Measurements from ENCODE around the gene FNTB.

The FNTB gene

GRCh38 chr14:64998455-64998931 lies 11.8 kb downstream of the FNTB start:
- no peaks in the 10 kb centered on the region for H3K36me3 ChIP-seq (ENCODE audit: control insufficient read depth in 1 of 2, insufficient read depth in 2 of 2, low read length in 2 of 2)
- no peak overlapping the region for H4K12ac ChIP-seq (ENCODE audit: low read depth, low read length)
- no peak overlapping the region for H3K23ac ChIP-seq (ENCODE audit: low read length)
- H2AFZ ChIP-seq (ENCODE audit: insufficient read depth, low read length, poor library complexity) = no peak overlapping the region
- no peak overlapping the region for H4K8ac ChIP-seq (ENCODE audit: low read depth, low read length)
- no peak overlapping the region for H3K27ac ChIP-seq (ENCODE audit: low read depth, low read length)
- DNase-seq = peak; percentile 2 to 80
- peaks cover 0 to 2% of the 10 kb centered on the region in 2 experiments for H3K4me1 ChIP-seq (ENCODE audit: control insufficient read depth in 1 of 2, insufficient read depth in 2 of 2, low read length in 2 of 2)
- no peak overlapping the region for H2BK120ac ChIP-seq (ENCODE audit: insufficient read depth, low read length, poor library complexity)
- H3K18ac ChIP-seq (ENCODE audit: low read length) = no peak overlapping the region
- no peaks in the 10 kb centered on the region for H3K79me2 ChIP-seq (ENCODE audit: control insufficient read depth, insufficient read depth, low read length, poor library complexity)
- H4K91ac ChIP-seq (ENCODE audit: low read depth, low read length) = no peak overlapping the region
- no peaks in the 10 kb centered on the region for H3K27me3 ChIP-seq (ENCODE audit: insufficient read depth, low read length)
- H2BK5ac ChIP-seq (ENCODE audit: low read depth, low read length, poor library complexity) = no peak overlapping the region
- no peak overlapping the region for H2BK12ac ChIP-seq (ENCODE audit: low read length)
- no peak overlapping the region for H3K4ac ChIP-seq (ENCODE audit: low read depth, low read length)
- H3K4me2 ChIP-seq (ENCODE audit: low read length) = no peak overlapping the region
- H2AK5ac ChIP-seq (ENCODE audit: low read length) = no peak overlapping the region
- H3K4me3 ChIP-seq (ENCODE audit: low read depth, low read length) = no peak overlapping the region
- no peak overlapping the region for H3K14ac ChIP-seq (ENCODE audit: low read length)
- H3K79me1 ChIP-seq (ENCODE audit: low read length) = no peaks in the 10 kb centered on the region
- no peaks in the 10 kb centered on the region for H3K9me3 ChIP-seq (ENCODE audit: insufficient read depth, low read depth, low read length)
- no peak overlapping the region for H3K9ac ChIP-seq (ENCODE audit: low read length)

DNA sequence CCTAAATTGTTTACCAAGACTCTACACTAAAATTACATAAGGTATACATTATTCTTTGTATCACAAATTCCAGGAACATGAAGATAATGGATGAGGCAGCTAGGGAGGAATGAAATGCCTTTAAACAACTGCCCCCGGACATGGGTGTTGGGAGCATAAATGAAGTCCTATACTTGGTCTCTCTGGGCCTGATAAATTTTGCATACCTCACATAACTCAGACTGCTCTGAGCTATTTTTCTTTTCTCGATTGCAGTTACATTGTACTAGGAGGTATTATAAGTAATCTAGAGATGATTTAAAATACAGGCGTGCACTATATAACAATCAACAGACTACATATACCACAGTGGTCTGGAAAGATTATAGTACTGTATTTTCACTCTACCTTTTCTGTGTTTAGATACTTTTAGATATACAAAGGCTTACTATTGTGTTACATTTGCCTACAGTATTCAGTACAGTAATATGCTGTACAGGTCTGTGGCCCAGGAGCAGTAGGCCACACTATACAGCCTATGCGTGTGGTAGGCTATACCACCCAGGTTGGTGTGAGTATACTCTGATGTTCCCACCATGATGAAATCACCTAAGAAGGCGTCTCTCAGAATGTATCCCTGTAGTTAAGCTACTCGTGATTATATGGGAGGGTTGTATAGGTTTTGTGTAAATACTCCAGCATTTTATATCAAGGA lies 14.3 kb downstream of the FNTB start:
- no peak overlapping the region for H3K14ac ChIP-seq (ENCODE audit: low read length)
- H2BK5ac ChIP-seq (ENCODE audit: low read depth, low read length, poor library complexity) = no peak overlapping the region
- no peak overlapping the region for H2AK5ac ChIP-seq (ENCODE audit: low read length)
- no peak overlapping the region for H3K23ac ChIP-seq (ENCODE audit: low read length)
- no peaks in the 10 kb centered on the region for H3K36me3 ChIP-seq (ENCODE audit: control insufficient read depth in 1 of 2, insufficient read depth in 2 of 2, low read length in 2 of 2)
- no peak overlapping the region for H3K27ac ChIP-seq (ENCODE audit: low read depth, low read length)
- H3K18ac ChIP-seq (ENCODE audit: low read length) = no peak overlapping the region
- H4K91ac ChIP-seq (ENCODE audit: low read depth, low read length) = no peak overlapping the region
- no peak overlapping the region for H3K4me2 ChIP-seq (ENCODE audit: low read length)
- no peaks in the 10 kb centered on the region for H3K79me1 ChIP-seq (ENCODE audit: low read length)
- DNase-seq = peak; percentile 88 to 94
- no peak overlapping the region for H2AFZ ChIP-seq (ENCODE audit: insufficient read depth, low read length, poor library complexity)
- H2BK12ac ChIP-seq (ENCODE audit: low read length) = no peak overlapping the region
- H4K12ac ChIP-seq (ENCODE audit: low read depth, low read length) = no peak overlapping the region
- H3K4me3 ChIP-seq (ENCODE audit: low read depth, low read length) = no peak overlapping the region
- H3K4ac ChIP-seq (ENCODE audit: low read depth, low read length) = no peak overlapping the region
- no peak overlapping the region for H3K9ac ChIP-seq (ENCODE audit: low read length)
- no peaks in the 10 kb centered on the region for H3K27me3 ChIP-seq (ENCODE audit: insufficient read depth, low read length)
- peaks cover 0 to 2% of the 10 kb centered on the region in 2 experiments for H3K4me1 ChIP-seq (ENCODE audit: control insufficient read depth in 1 of 2, insufficient read depth in 2 of 2, low read length in 2 of 2)
- H4K8ac ChIP-seq (ENCODE audit: low read depth, low read length) = no peak overlapping the region
- H3K79me2 ChIP-seq (ENCODE audit: control insufficient read depth, insufficient read depth, low read length, poor library complexity) = no peaks in the 10 kb centered on the region
- no peak overlapping the region for H2BK120ac ChIP-seq (ENCODE audit: insufficient read depth, low read length, poor library complexity)
- whole genome bisulfite sequencing (ENCODE audit: extremely low coverage, insufficient coverage, insufficient read length) = no CpG with 5 or more reads among the region's 6 CpGs
- no peaks in the 10 kb centered on the region for H3K9me3 ChIP-seq (ENCODE audit: insufficient read depth, low read depth, low read length)

- H2BK120ac ChIP-seq (ENCODE audit: insufficient read depth, low read length, poor library complexity) = no peak overlapping the region
- no peak overlapping the region for H3K27ac ChIP-seq (ENCODE audit: low read depth, low read length)
- H2BK5ac ChIP-seq (ENCODE audit: low read depth, low read length, poor library complexity) = no peak overlapping the region
Observed at GRCh38 chr14:65001723-65002122, 15.0 kb downstream of the FNTB start.

GRCh38 chr14:65002586-65003210 lies 16.0 kb downstream of the FNTB start:
- H3K9me3 ChIP-seq (ENCODE audit: insufficient read depth, low read depth, low read length) = no peaks in the 10 kb centered on the region
- H3K79me2 ChIP-seq (ENCODE audit: control insufficient read depth, insufficient read depth, low read length, poor library complexity) = no peaks in the 10 kb centered on the region
- no peak overlapping the region for H2BK120ac ChIP-seq (ENCODE audit: insufficient read depth, low read length, poor library complexity)
- H3K14ac ChIP-seq (ENCODE audit: low read length) = no peak overlapping the region
- no peak overlapping the region for H3K4ac ChIP-seq (ENCODE audit: low read depth, low read length)
- no peaks in the 10 kb centered on the region for H3K36me3 ChIP-seq (ENCODE audit: control insufficient read depth in 1 of 2, insufficient read depth in 2 of 2, low read length in 2 of 2)
- no peak overlapping the region for H2AFZ ChIP-seq (ENCODE audit: insufficient read depth, low read length, poor library complexity)
- peaks cover 0 to 2% of the 10 kb centered on the region in 2 experiments for H3K4me1 ChIP-seq (ENCODE audit: control insufficient read depth in 1 of 2, insufficient read depth in 2 of 2, low read length in 2 of 2)
- WGBS (ENCODE audit: extremely low coverage, insufficient coverage, insufficient read length) = 100% methylated on average over 1 of the region's 6 CpGs
- H3K4me3 ChIP-seq (ENCODE audit: low read depth, low read length) = no peak overlapping the region
- no peaks in the 10 kb centered on the region for H3K79me1 ChIP-seq (ENCODE audit: low read length)
- no peak overlapping the region for H2BK12ac ChIP-seq (ENCODE audit: low read length)
- no peak overlapping the region for H4K8ac ChIP-seq (ENCODE audit: low read depth, low read length)
- no peak overlapping the region for H3K27ac ChIP-seq (ENCODE audit: low read depth, low read length)
- H4K12ac ChIP-seq (ENCODE audit: low read depth, low read length) = no peak overlapping the region
- H3K18ac ChIP-seq (ENCODE audit: low read length) = no peak overlapping the region
- no peak overlapping the region for H3K9ac ChIP-seq (ENCODE audit: low read length)
- H3K4me2 ChIP-seq (ENCODE audit: low read length) = no peak overlapping the region
- H3K27me3 ChIP-seq (ENCODE audit: insufficient read depth, low read length) = no peaks in the 10 kb centered on the region
- DNase-seq = peak in 1 of 2 donors; percentile 6
- no peak overlapping the region for H4K91ac ChIP-seq (ENCODE audit: low read depth, low read length)
- H2BK5ac ChIP-seq (ENCODE audit: low read depth, low read length, poor library complexity) = no peak overlapping the region
- no peak overlapping the region for H2AK5ac ChIP-seq (ENCODE audit: low read length)
- H3K23ac ChIP-seq (ENCODE audit: low read length) = no peak overlapping the region

More at GRCh38 chr14:65001723-65002122, 15.0 kb downstream of the FNTB start:
- no peaks in the 10 kb centered on the region for H3K79me2 ChIP-seq (ENCODE audit: control insufficient read depth, insufficient read depth, low read length, poor library complexity)
- no peak overlapping the region for H3K18ac ChIP-seq (ENCODE audit: low read length)
- no peak overlapping the region for H3K4ac ChIP-seq (ENCODE audit: low read depth, low read length)
- no peak overlapping the region for H4K91ac ChIP-seq (ENCODE audit: low read depth, low read length)
- H3K79me1 ChIP-seq (ENCODE audit: low read length) = no peaks in the 10 kb centered on the region
- H4K8ac ChIP-seq (ENCODE audit: low read depth, low read length) = no peak overlapping the region
- H3K9me3 ChIP-seq (ENCODE audit: insufficient read depth, low read depth, low read length) = no peaks in the 10 kb centered on the region
- no peaks in the 10 kb centered on the region for H3K27me3 ChIP-seq (ENCODE audit: insufficient read depth, low read length)
- H3K36me3 ChIP-seq (ENCODE audit: control insufficient read depth in 1 of 2, insufficient read depth in 2 of 2, low read length in 2 of 2) = no peaks in the 10 kb centered on the region
- no peak overlapping the region for H3K14ac ChIP-seq (ENCODE audit: low read length)
- no peak overlapping the region for H3K23ac ChIP-seq (ENCODE audit: low read length)
- H2BK12ac ChIP-seq (ENCODE audit: low read length) = no peak overlapping the region
- WGBS (ENCODE audit: extremely low coverage, insufficient coverage, insufficient read length) = no CpG with 5 or more reads among the region's 6 CpGs
- H2AK5ac ChIP-seq (ENCODE audit: low read length) = no peak overlapping the region
- H2AFZ ChIP-seq (ENCODE audit: insufficient read depth, low read length, poor library complexity) = no peak overlapping the region
- no peak overlapping the region for H4K12ac ChIP-seq (ENCODE audit: low read depth, low read length)
- DNase-seq = no peak
- peaks cover 0 to 5% of the 10 kb centered on the region in 2 experiments for H3K4me1 ChIP-seq (ENCODE audit: control insufficient read depth in 1 of 2, insufficient read depth in 2 of 2, low read length in 2 of 2)
- no peak overlapping the region for H3K4me2 ChIP-seq (ENCODE audit: low read length)
- H3K9ac ChIP-seq (ENCODE audit: low read length) = no peak overlapping the region
- no peak overlapping the region for H3K4me3 ChIP-seq (ENCODE audit: low read depth, low read length)

All from trophoblast cell (in vitro differentiated cells and primary cell).